Activated T-cell treated with anti-CD3 and anti-CD28 coated beads, Interleukin-2, amount 50 U/mL, for 4 hours (primary cell): ENCODE data around the gene COL18A1. TPM values are rescaled to one million over a fixed set of nuclear protein-coding genes. Genes with fewer than 3 reads are reported as not detected.

ENCODE experiments used
- ATAC-seq, 2 donors: fragments of 200-7000 bp; cut with Tn5 transposase; one replicate each; pipeline ENCODE4 v1.10.0; 2021
- DNase-seq: peaks from one replicate; pipeline ENCODE4 v3.0.0-alpha.2; 2020
- H3K27me3 Mint-ChIP-seq: one replicate; pipeline ENCODE4 v1.8.0; 2021; ENCODE audit warnings: low read depth, mixed read lengths
- H3K36me3 Mint-ChIP-seq: one replicate; pipeline ENCODE4 v1.8.0; 2022; ENCODE audit warnings: mixed read lengths; ENCODE audit not compliant: insufficient read depth
- H3K4me1 Mint-ChIP-seq: one replicate; pipeline ENCODE4 v1.8.0; 2021; ENCODE audit warnings: low read depth, mixed read lengths
- H3K4me3 Mint-ChIP-seq: one replicate; pipeline ENCODE4 v1.8.0; 2021; ENCODE audit warnings: mild to moderate bottlenecking, moderate library complexity, mixed read lengths
- H3K9me3 Mint-ChIP-seq: one replicate; pipeline ENCODE4 v1.8.0; 2021; ENCODE audit warnings: mixed read lengths
- total RNA-seq, 3 donors: library from RNA; stranded (reverse); gene quantifications; one replicate each; pipeline ENCODE4 v1.2.1, GENCODE V29; 2021

Gene COL18A1
- total RNA-seq, 3 donors from 2014 or later = 15.0 to 19.9 (median 15.4) TPM

- ATAC-seq (no peak), DNase-seq (no peak)
- H3K36me3 Mint-ChIP-seq = no peaks in the 10 kb centered on the region
- no peak overlapping the region for H3K4me3 Mint-ChIP-seq
- no peaks in the 10 kb centered on the region for H3K9me3 Mint-ChIP-seq
- H3K4me1 Mint-ChIP-seq = no peaks in the 10 kb centered on the region
- peaks cover 30% of the 10 kb centered on the region for H3K27me3 Mint-ChIP-seq
Measured at GRCh38 chr21:45383615-45384201, 21.3 kb upstream of the COL18A1 start.

GRCh38 chr21:45384656-45385548, 20.1 kb upstream of the COL18A1 start:
- H3K4me1 Mint-ChIP-seq = no peaks in the 10 kb centered on the region
- ATAC-seq (no peak), DNase-seq (no peak)
- H3K4me3 Mint-ChIP-seq = no peak overlapping the region
- H3K9me3 Mint-ChIP-seq = no peaks in the 10 kb centered on the region
- no peaks in the 10 kb centered on the region for H3K36me3 Mint-ChIP-seq
- peaks cover 29% of the 10 kb centered on the region for H3K27me3 Mint-ChIP-seq

GRCh38 chr21:45385549-45386050, 19.4 kb upstream of the COL18A1 start:
- Mint-ChIP-seq H3K9me3 (no peaks in the 10 kb centered on the region), H3K4me1 (no peaks in the 10 kb centered on the region), H3K4me3 (no peak overlapping the region), H3K27me3 (peaks cover 28% of the 10 kb centered on the region), H3K36me3 (no peaks in the 10 kb centered on the region)
- DNase-seq (no peak), ATAC-seq (no peak)

GRCh38 chr21:45386336-45386727, 18.6 kb upstream of the COL18A1 start:
- DNase-seq (no peak), ATAC-seq (no peak)
- Mint-ChIP-seq H3K27me3 (peaks cover 25% of the 10 kb centered on the region), H3K36me3 (no peaks in the 10 kb centered on the region), H3K9me3 (no peaks in the 10 kb centered on the region), H3K4me1 (no peaks in the 10 kb centered on the region), H3K4me3 (no peak overlapping the region)

- no peaks in the 10 kb centered on the region for H3K9me3 Mint-ChIP-seq
- DNase-seq (no peak), ATAC-seq (no peak)
- H3K36me3 Mint-ChIP-seq = no peaks in the 10 kb centered on the region
- H3K4me3 Mint-ChIP-seq = no peak overlapping the region
- H3K27me3 Mint-ChIP-seq = peaks cover 28% of the 10 kb centered on the region
- H3K4me1 Mint-ChIP-seq = no peaks in the 10 kb centered on the region
Measured at GRCh38 chr21:45386728-45387371, 18.1 kb upstream of the COL18A1 start.

- no peaks in the 10 kb centered on the region for H3K36me3 Mint-ChIP-seq
- no peaks in the 10 kb centered on the region for H3K4me1 Mint-ChIP-seq
- no peaks in the 10 kb centered on the region for H3K9me3 Mint-ChIP-seq
- DNase-seq = no peak
- no peak overlapping the region for H3K4me3 Mint-ChIP-seq
- peaks cover 29% of the 10 kb centered on the region for H3K27me3 Mint-ChIP-seq
- no peak for ATAC-seq
Measured at GRCh38 chr21:45387506-45387905, 17.5 kb upstream of the COL18A1 start.

GRCh38 chr21:45388011-45388521, 16.9 kb upstream of the COL18A1 start:
- DNase-seq (no peak), ATAC-seq (no peak)
- no peaks in the 10 kb centered on the region for H3K4me1 Mint-ChIP-seq
- H3K36me3 Mint-ChIP-seq = no peaks in the 10 kb centered on the region
- no peak overlapping the region for H3K4me3 Mint-ChIP-seq
- H3K9me3 Mint-ChIP-seq = no peaks in the 10 kb centered on the region
- peaks cover 27% of the 10 kb centered on the region for H3K27me3 Mint-ChIP-seq

GRCh38 chr21:45388611-45389296, 16.2 kb upstream of the COL18A1 start:
- Mint-ChIP-seq H3K4me1 (no peaks in the 10 kb centered on the region), H3K4me3 (no peak overlapping the region), H3K36me3 (no peaks in the 10 kb centered on the region), H3K9me3 (no peaks in the 10 kb centered on the region), H3K27me3 (peaks cover 26% of the 10 kb centered on the region)
- ATAC-seq = no peak
- no peak for DNase-seq

GRCh38 chr21:45390121-45390751, 14.7 kb upstream of the COL18A1 start:
- DNase-seq = no peak
- Mint-ChIP-seq H3K9me3 (no peaks in the 10 kb centered on the region), H3K27me3 (peaks cover 22% of the 10 kb centered on the region), H3K4me3 (no peak overlapping the region), H3K36me3 (no peaks in the 10 kb centered on the region), H3K4me1 (no peaks in the 10 kb centered on the region)
- no peak for ATAC-seq

- Mint-ChIP-seq H3K4me3 (no peak overlapping the region), H3K27me3 (peaks cover 20% of the 10 kb centered on the region), H3K4me1 (no peaks in the 10 kb centered on the region), H3K36me3 (no peaks in the 10 kb centered on the region), H3K9me3 (no peaks in the 10 kb centered on the region)
- DNase-seq = no peak
- no peak for ATAC-seq
Measured at GRCh38 chr21:45390831-45391742, 13.9 kb upstream of the COL18A1 start.

- Mint-ChIP-seq H3K4me1 (no peaks in the 10 kb centered on the region), H3K27me3 (peaks cover 17% of the 10 kb centered on the region), H3K36me3 (no peaks in the 10 kb centered on the region), H3K4me3 (no peak overlapping the region), H3K9me3 (no peaks in the 10 kb centered on the region)
- no peak for DNase-seq
- ATAC-seq = no peak
Measured at GRCh38 chr21:45391743-45392572, 13.0 kb upstream of the COL18A1 start.

- H3K36me3 Mint-ChIP-seq = no peaks in the 10 kb centered on the region
- H3K27me3 Mint-ChIP-seq = peaks cover 15% of the 10 kb centered on the region
- ATAC-seq = no peak
- no peak for DNase-seq
- H3K4me3 Mint-ChIP-seq = no peak overlapping the region
- no peaks in the 10 kb centered on the region for H3K4me1 Mint-ChIP-seq
- no peaks in the 10 kb centered on the region for H3K9me3 Mint-ChIP-seq
Measured at GRCh38 chr21:45392573-45392971, 12.4 kb upstream of the COL18A1 start.
